ENCODE data around the gene RNF212B.
"Not testable (repeated sequence)": the region's sequence is repeated elsewhere in the genome, so short reads cannot be mapped to it uniquely, and the experiment has no call there.

RNF212B gene

GRCh38 chr14:23245282-23245681 is 7.5 kb downstream of the RNF212B start:
- DNase-seq: no peak

GRCh38 chr14:23248601-23249000 is 10.9 kb downstream of the RNF212B start:
- no peak for DNase-seq

- no peak for DNase-seq
These were observed 12.1 kb downstream of the RNF212B start for GRCh38 chr14:23249824-23250223.

- DNase-seq: no peak
These were observed 14.3 kb downstream of the RNF212B start for GRCh38 chr14:23252006-23252405.

- DNase-seq: no peak
These were observed 14.9 kb downstream of the RNF212B start for GRCh38 chr14:23252420-23253333.

GRCh38 chr14:23258256-23258655 is 20.5 kb downstream of the RNF212B start:
- no peak for DNase-seq

- DNase-seq: no peak
These were observed 21.7 kb downstream of the RNF212B start for GRCh38 chr14:23259426-23259825.

GRCh38 chr14:23260849-23261248 is 23.1 kb downstream of the RNF212B start:
- not testable (repeated sequence) for DNase-seq

- DNase-seq: no peak
These were observed 31.5 kb downstream of the RNF212B start for GRCh38 chr14:23269193-23269592.

GRCh38 chr14:23275412-23275811 is 37.7 kb downstream of the RNF212B start:
- DNase-seq: no peak

GRCh38 chr14:23277189-23277588 is 39.5 kb downstream of the RNF212B start:
- no peak for DNase-seq

GRCh38 chr14:23277928-23278327 is 40.2 kb downstream of the RNF212B start:
- not testable (repeated sequence) for DNase-seq

GRCh38 chr14:23281247-23281646 is 43.5 kb downstream of the RNF212B start:
- DNase-seq: no peak

GRCh38 chr14:23284654-23285529 is 47.2 kb downstream of the RNF212B start:
- DNase-seq: no peak

GRCh38 chr14:23285530-23286019 is 47.8 kb downstream of the RNF212B start:
- DNase-seq: no peak

GRCh38 chr14:23286020-23286901 is 48.5 kb downstream of the RNF212B start, which contains the start of gene HOMEZ:
Gene HOMEZ (minus strand): TSS chr14:23286132. CDS start chr14:23285952, 180 bp downstream.
- DNase-seq: peak; percentile 95 to 99

- DNase-seq: no peak
These were observed 49.3 kb downstream of the RNF212B start for GRCh38 chr14:23286902-23287479.

GRCh38 chr14:23294734-23295561 is 57.2 kb downstream of the RNF212B start:
- DNase-seq: peak; percentile 34 to 44

GRCh38 chr14:23296012-23296777 is 58.5 kb downstream of the RNF212B start:
- DNase-seq: no peak

GRCh38 chr14:23297096-23297495 is 59.4 kb downstream of the RNF212B start:
- no peak for DNase-seq

Data from NCI-H187 (cell line).